Retinal pigment epithelial cell (primary cell): ENCODE results near the gene AXL.

Experiments used
- DNase-seq: peaks from one replicate; pipeline ENCODE4 v3.0.0-alpha.2; 2010; ENCODE audit warnings: low read depth
- H3K4me3 ChIP-seq: 2 replicates; pipeline ENCODE4 v1.5.1; 2011; ENCODE audit warnings: mild to moderate bottlenecking, low read length, control low read depth, moderate library complexity
- TF ChIP-seq, protein P1 (sequence below): conservative IDR thresholded peaks from 2 replicates; pipeline ENCODE4 v1.5.1; 2011; ENCODE audit warnings: low read depth, low read length, control low read depth, inconsistent platforms

Gene AXL

DNA sequence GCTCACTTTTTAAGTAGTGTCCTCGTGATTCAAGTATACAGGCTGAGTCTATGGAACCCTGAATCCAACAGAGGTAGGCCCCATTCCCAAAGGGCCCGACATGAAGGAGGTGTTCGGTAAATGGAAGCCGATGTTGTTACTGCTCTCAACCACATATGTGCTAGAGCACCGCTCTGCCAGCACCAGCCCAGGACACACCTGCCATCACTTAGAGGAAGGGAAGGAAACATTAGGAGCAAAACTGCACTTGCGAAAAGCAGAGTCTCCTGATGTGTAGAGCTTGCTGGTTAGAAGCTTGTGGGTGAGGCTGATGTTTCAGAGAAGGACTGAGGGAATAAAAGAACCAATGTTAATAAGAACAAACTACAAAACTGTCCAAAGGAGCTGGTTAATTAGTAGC is 81.5 kb downstream of the AXL start:
- H3K4me3 ChIP-seq: no peak overlapping the region
- DNase-seq: no peak
- TF ChIP-seq, protein P1, sequence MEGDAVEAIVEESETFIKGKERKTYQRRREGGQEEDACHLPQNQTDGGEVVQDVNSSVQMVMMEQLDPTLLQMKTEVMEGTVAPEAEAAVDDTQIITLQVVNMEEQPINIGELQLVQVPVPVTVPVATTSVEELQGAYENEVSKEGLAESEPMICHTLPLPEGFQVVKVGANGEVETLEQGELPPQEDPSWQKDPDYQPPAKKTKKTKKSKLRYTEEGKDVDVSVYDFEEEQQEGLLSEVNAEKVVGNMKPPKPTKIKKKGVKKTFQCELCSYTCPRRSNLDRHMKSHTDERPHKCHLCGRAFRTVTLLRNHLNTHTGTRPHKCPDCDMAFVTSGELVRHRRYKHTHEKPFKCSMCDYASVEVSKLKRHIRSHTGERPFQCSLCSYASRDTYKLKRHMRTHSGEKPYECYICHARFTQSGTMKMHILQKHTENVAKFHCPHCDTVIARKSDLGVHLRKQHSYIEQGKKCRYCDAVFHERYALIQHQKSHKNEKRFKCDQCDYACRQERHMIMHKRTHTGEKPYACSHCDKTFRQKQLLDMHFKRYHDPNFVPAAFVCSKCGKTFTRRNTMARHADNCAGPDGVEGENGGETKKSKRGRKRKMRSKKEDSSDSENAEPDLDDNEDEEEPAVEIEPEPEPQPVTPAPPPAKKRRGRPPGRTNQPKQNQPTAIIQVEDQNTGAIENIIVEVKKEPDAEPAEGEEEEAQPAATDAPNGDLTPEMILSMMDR: no peak

DNA sequence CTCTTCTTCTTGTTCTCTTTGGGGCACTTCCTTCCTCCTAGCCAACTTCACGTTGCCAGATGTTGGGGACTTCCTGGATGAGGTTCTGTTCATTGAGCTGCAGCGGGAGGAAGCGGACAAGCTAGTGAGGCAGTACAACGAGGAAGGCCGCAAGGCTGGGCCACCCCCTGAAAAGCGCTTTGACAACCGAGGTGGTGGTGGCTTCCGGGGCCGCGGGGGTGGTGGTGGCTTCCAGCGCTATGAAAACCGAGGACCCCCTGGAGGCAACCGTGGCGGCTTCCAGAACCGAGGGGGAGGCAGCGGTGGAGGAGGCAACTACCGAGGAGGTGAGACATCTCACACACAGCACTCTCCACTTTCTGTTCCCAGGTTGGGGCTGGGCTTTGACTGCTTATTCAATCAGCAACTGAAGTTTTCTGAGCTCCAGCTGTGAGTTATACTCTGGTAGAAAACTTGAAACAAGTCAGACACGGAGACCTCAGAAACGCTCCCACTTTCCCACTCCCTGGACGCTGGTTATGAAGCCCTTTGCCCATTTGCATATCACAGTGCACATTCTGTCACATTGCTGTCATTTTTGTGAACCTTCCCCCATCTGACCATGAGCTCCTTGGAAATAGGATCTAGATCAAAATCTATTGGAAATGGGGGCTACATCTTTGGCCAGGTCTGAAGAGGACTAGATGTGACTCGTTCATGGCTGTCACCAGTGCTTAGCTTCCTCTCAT is 83.8 kb downstream of the AXL start:
- TF ChIP-seq, protein P1: no peak
- DNase-seq: no peak
- H3K4me3 ChIP-seq: no peak overlapping the region

DNA sequence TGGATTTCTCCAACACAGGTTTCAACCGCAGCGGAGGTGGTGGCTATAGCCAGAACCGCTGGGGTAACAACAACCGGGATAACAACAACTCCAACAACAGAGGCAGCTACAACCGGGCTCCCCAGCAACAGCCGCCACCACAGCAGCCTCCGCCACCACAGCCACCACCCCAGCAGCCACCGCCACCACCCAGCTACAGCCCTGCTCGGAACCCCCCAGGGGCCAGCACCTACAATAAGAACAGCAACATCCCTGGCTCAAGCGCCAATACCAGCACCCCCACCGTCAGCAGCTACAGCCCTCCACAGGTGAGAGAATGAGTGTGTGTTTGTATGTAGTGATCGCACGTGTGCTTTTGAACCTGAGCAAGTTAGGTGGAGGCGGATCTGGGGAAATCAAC is 84.9 kb downstream of the AXL start:
- DNase-seq: no peak
- H3K4me3 ChIP-seq: no peak overlapping the region
- TF ChIP-seq, protein P1: no peak

DNA sequence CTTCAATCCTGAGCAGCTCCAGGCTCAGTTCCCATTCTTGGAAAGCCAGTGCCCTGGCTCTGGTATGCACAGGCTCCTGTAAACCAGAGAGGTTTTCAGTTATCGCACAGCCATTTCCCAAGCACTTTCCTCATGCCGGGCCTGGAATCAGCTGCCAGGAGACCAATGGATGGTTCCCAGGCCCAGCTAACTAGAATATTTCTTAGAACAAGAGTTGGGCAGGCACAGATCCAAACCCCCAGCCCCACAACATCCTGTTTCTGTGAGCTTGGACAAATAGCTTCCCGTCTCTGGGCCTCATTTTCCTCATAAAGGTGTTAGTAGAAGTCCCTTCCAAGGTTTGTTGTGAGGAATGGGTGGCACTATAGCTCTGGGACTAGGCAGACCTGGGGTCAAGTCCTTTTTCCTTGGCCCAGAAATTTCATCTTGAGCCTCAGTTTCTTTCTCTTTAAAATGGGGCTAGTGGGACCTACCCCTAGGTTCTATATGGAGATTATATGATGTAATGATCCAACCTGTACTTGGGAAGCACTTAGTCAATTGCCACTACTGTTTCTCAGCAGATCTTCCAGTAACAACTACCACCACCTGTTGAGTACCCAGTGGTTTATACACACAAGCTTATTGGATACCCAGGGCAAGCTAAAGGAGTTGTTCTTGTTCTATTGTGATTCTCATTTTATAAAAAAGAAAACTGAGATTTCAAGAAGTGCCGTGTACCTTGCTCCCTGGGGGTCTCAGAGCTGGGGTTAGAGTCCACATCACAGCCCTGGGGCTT is 85.9 kb downstream of the AXL start:
- TF ChIP-seq, protein P1: no peak
- no peak overlapping the region for H3K4me3 ChIP-seq
- no peak for DNase-seq

DNA sequence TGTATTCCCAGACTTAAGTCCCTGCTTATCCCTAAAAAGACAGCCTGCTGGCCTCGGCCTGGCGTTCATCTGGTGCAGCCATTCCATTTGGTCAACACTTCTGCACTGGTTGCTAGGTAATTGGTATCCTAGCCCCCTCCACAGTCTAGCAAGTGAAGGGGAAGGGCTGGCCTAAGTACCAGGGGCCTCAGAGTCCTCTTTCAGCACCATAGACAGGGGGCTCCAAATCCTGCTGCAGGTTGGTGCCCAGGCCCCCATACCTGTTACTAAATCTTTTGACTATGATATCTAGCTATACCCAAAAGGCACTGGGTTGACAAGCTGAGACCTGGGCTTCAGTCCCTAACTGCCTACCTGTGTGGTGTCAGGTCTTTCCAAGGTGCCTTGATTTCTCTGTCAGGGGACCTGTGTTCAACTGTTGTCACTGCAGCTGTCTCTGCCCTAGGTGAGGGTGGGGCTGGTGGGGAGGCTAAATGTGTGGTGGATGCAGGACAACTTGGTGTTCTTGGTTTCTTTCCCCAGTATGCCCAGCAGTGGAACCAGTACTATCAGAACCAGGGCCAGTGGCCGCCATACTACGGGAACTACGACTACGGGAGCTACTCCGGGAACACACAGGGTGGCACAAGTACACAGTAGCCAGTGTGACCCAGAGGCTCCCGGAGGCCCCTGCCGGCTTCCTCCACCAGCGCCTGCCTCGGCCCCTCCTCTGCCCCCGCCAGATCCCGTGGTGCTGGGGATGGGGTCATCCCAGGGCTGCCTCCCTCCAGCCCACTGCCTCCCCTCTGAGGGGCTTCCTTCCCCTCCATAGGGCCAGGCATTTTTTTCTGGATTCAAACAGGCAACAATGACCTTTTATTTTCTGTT is 87.1 kb downstream of the AXL start:
- DNase-seq: no peak

DNA sequence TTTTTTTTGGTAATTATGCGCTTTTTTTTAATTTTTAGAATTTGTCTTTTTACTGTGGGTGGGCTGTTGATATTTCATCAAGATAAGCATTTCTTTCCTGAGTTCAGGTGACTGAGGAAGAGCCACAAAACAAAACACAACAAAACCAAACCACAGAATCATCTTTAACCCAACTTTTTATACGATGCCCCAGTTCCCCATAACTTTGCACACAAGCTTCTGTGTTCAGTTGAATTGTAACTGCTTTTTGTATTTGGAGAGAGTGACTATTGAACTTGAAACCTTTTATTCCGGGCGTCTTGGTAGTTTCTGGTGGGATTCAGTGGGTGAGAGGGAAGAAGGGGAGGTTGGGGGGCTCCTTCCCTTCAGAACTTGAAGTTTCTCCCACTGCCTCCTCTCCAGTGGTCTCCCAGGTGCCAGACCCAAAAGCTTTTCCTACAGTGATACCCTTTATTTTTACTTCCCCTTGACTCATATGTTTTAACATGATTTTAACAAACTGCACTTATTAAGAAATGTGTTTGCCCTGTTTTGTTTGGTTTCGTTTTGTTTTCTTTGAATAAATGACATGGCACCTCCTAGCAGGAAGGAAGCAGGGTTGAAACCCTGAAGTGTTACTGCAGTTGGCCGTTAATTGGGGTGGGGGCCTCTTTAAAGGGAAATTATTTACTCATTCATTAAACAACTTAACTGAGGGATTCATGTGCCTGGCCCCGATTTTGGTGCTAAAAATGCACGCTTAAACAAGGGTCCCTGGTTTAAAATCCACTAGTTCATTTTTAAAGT is 88.3 kb downstream of the AXL start:
- no peak overlapping the region for H3K4me3 ChIP-seq
- TF ChIP-seq, protein P1: no peak
- DNase-seq: no peak

More for the DNA sequence above, 87.1 kb downstream of the AXL start:
- TF ChIP-seq, protein P1: no peak
- no peak overlapping the region for H3K4me3 ChIP-seq
